HepG2 (cell line): Measurements from ENCODE around the gene CHST12. TPM values are rescaled to one million over a fixed set of nuclear protein-coding genes. Genes with fewer than 3 reads are reported as not detected.

ENCODE experiments used
- FLYWCH1 ChIP-seq: sonication (generic); formaldehyde crosslinking; IDR thresholded peaks from 2 replicates; pipeline ENCODE4 v1.8.1; 2023; ENCODE audit warnings: mild to moderate bottlenecking, missing genetic modification reagents
- HMG20A ChIP-seq: IDR thresholded peaks from 2 replicates; pipeline ENCODE4 v1.6.1; 2016; ENCODE audit warnings: borderline replicate concordance
- HOXA7 ChIP-seq: sonication (generic); formaldehyde crosslinking; IDR thresholded peaks from 2 replicates; pipeline ENCODE4 v1.8.1; 2022; ENCODE audit warnings: mild to moderate bottlenecking, missing genetic modification reagents, moderate library complexity
- PATZ1 ChIP-seq: sonication (generic); formaldehyde crosslinking; IDR thresholded peaks from 2 replicates; pipeline ENCODE4 v1.4.0; 2020; ENCODE audit warnings: missing genetic modification reagents
- PPARG ChIP-seq: conservative IDR thresholded peaks from 2 replicates; pipeline ENCODE4 v1.6.1; 2016; ENCODE audit warnings: missing biosample characterization, missing genetic modification reagents
- RCOR2 ChIP-seq: IDR thresholded peaks from 2 replicates; pipeline ENCODE4 v1.6.1; 2016; ENCODE audit warnings: missing biosample characterization, missing genetic modification reagents
- ZFX ChIP-seq: sonication (generic); formaldehyde crosslinking; IDR thresholded peaks from 2 replicates; pipeline ENCODE4 v1.4.0; 2020; ENCODE audit warnings: mild to moderate bottlenecking, low read depth, missing genetic modification reagents, moderate library complexity
- ZNF350 ChIP-seq: sonication (generic); formaldehyde crosslinking; IDR thresholded peaks from 2 replicates; pipeline ENCODE4 v1.4.0; 2020; ENCODE audit warnings: mild to moderate bottlenecking, low read depth, missing genetic modification reagents, borderline replicate concordance
- ZNF503 ChIP-seq: sonication (generic); formaldehyde crosslinking; IDR thresholded peaks from 2 replicates; pipeline ENCODE4 v1.4.0; 2020; ENCODE audit warnings: missing genetic modification reagents
- ZNF569 ChIP-seq: sonication (generic); formaldehyde crosslinking; IDR thresholded peaks from 2 replicates; pipeline ENCODE4 v1.5.0; 2020; ENCODE audit warnings: mild to moderate bottlenecking, missing genetic modification reagents, moderate library complexity, borderline replicate concordance
- polyA plus RNA-seq, 8 experiments: library from polyadenylated mRNA; depleted of rRNA in 3 of 8; stranded (reverse) in 7 of 8; unstranded in 1 of 8; fragments of >200 nt; fragmentation: Illumina TruSeq in 4 of 8; extraction: Trizol in 4 of 8; gene quantifications; 2 replicates each; pipeline versions ENCODE4 v1.2.1 to v1.2.3, GENCODE V29; 2011 to 2016; ENCODE audit warnings: low read depth in 4 of 8, missing spikeins in 1 of 8, mixed read lengths in 1 of 8; ENCODE audit not compliant: insufficient read depth in 1 of 8
- total RNA-seq, 5 experiments: library from RNA; depleted of rRNA; stranded (reverse); fragments of >200 nt; fragmentation: Illumina TruSeq; extraction: Trizol; gene quantifications; 2 replicates each; pipeline ENCODE4 v1.2.3, GENCODE V29; 2016; ENCODE audit warnings: low read depth in 1 of 5

CHST12 gene
- total and polyA plus RNA-seq, 2 of the 13 experiments (the other 11 are each of a cell fraction or from before 2014, with no cell fraction given) = 6.4 to 15.8 TPM

GRCh38 chr7:2412587-2413201 is 9.3 kb downstream of the CHST12 start (continued):
- TF ChIP-seq PATZ1 (0 out of 2 replicates have a peak, but pooled peaks have one; percentile 7), ZNF569 (CRISPR knock-in tag) (peak; percentile 53; the same call in 1 of the 2 replicates), FLYWCH1 (CRISPR knock-in tag) (no peak), ZNF503 (CRISPR knock-in tag) (no peak), ZNF350 (CRISPR knock-in tag) (no peak), PPARG (CRISPR knock-in tag) (no peak), RCOR2 (CRISPR knock-in tag) (0 out of 2 replicates have a peak, but pooled peaks have one; percentile 2), HOXA7 (CRISPR knock-in tag) (no peak), ZFX (CRISPR knock-in tag) (no peak), HMG20A (CRISPR knock-in tag) (no peak)
